HepG2 (cell line): ENCODE measurements around the gene APIP. TPM values are rescaled to one million over a fixed set of nuclear protein-coding genes. Genes with fewer than 3 reads are reported as not detected.

Source experiments
- GLMP ChIP-seq: sonication (generic); formaldehyde crosslinking; IDR thresholded peaks from 2 replicates; pipeline ENCODE4 v1.9.0; 2021; ENCODE audit warnings: missing genetic modification reagents, mild to moderate bottlenecking, borderline replicate concordance
- KAT8 ChIP-seq: IDR thresholded peaks from 2 replicates; pipeline ENCODE4 v1.6.1; 2016; ENCODE audit warnings: missing genetic modification reagents, missing compliant biosample characterization
- KLF11 ChIP-seq: IDR thresholded peaks from 2 replicates; pipeline ENCODE4 v1.6.1; 2016; ENCODE audit warnings: missing compliant biosample characterization
- MXD1 ChIP-seq: sonication (generic); formaldehyde crosslinking; IDR thresholded peaks from 2 replicates; pipeline ENCODE4 v1.4.0; 2020; ENCODE audit warnings: mild to moderate bottlenecking, missing genetic modification reagents
- PHF21A ChIP-seq: sonication (generic); formaldehyde crosslinking; IDR thresholded peaks from 2 replicates; pipeline ENCODE4 v1.5.0; 2020; ENCODE audit warnings: mild to moderate bottlenecking, missing genetic modification reagents
- POLR2AphosphoS5 ChIP-seq: IDR thresholded peaks from 2 replicates; pipeline ENCODE4 v1.6.1; 2012; ENCODE audit warnings: low read depth, low read length
- RBM39 ChIP-seq: fragments of 200-400 bp; formaldehyde crosslinking; IDR thresholded peaks from one replicate; pipeline ENCODE4 v1.6.1; 2018; ENCODE audit warnings: antibody characterized with exemption, mild to moderate bottlenecking, low read depth, low read length; ENCODE audit not compliant: poor library complexity, severe bottlenecking
- ZBTB33 ChIP-seq: sonication (generic); formaldehyde crosslinking; IDR thresholded peaks from 2 replicates; pipeline ENCODE4 v1.4.0; 2020; ENCODE audit warnings: missing genetic modification reagents
- ZFYVE20 ChIP-seq: sonication (generic); formaldehyde crosslinking; IDR thresholded peaks from 2 replicates; pipeline ENCODE4 v1.8.0; 2023; ENCODE audit warnings: low read depth, mild to moderate bottlenecking, moderate library complexity, missing genetic modification reagents, borderline replicate concordance
- ZNF232 ChIP-seq: sonication (generic); formaldehyde crosslinking; IDR thresholded peaks from 2 replicates; pipeline ENCODE4 v1.4.0; 2020; ENCODE audit warnings: missing genetic modification reagents, borderline replicate concordance
- ZNF709 ChIP-seq: sonication (generic); formaldehyde crosslinking; IDR thresholded peaks from 2 replicates; pipeline ENCODE4 v1.5.0; 2020; ENCODE audit warnings: mild to moderate bottlenecking, missing genetic modification reagents
- polyA plus RNA-seq, 8 experiments: library from polyadenylated mRNA; depleted of rRNA in 3 of 8; stranded (reverse) in 7 of 8; unstranded in 1 of 8; fragments of >200 nt; fragmentation: Illumina TruSeq in 4 of 8; extraction: Trizol in 4 of 8; gene quantifications; 2 replicates each; pipeline versions ENCODE4 v1.2.1 to v1.2.3, GENCODE V29; 2011 to 2016; ENCODE audit warnings: low read depth in 4 of 8, missing spikeins in 1 of 8, mixed read lengths in 1 of 8; ENCODE audit not compliant: insufficient read depth in 1 of 8
- total RNA-seq, 5 experiments: library from RNA; depleted of rRNA; stranded (reverse); fragments of >200 nt; fragmentation: Illumina TruSeq; extraction: Trizol; gene quantifications; 2 replicates each; pipeline ENCODE4 v1.2.3, GENCODE V29; 2016; ENCODE audit warnings: low read depth in 1 of 5
- TF ChIP-seq, protein P1 (sequence below), 2 experiments: sonication (generic) in 1 of 2; formaldehyde crosslinking in 1 of 2; IDR thresholded peaks; 2 replicates each; pipeline versions ENCODE4 v1.4.0 to v1.6.1; 2016 to 2020; ENCODE audit warnings: borderline replicate concordance in 1 of 2, low read depth in 1 of 2, mild to moderate bottlenecking in 1 of 2, missing genetic modification reagents in 1 of 2
- TF ChIP-seq, protein P2 (sequence below): sonication (generic); formaldehyde crosslinking; IDR thresholded peaks from 2 replicates; pipeline ENCODE4 v1.4.0; 2020; ENCODE audit warnings: mild to moderate bottlenecking, missing genetic modification reagents
- TF ChIP-seq, protein P3 (sequence below): sonication (generic); formaldehyde crosslinking; IDR thresholded peaks from 2 replicates; pipeline ENCODE4 v1.5.1; 2020; ENCODE audit warnings: mild to moderate bottlenecking, missing genetic modification reagents, moderate library complexity
- TF ChIP-seq, protein P4 (sequence below): IDR thresholded peaks from 2 replicates; pipeline ENCODE4 v1.6.1; 2016; ENCODE audit warnings: missing genetic modification reagents, missing compliant biosample characterization

Gene APIP
- total and polyA plus RNA-seq, 2 of the 13 experiments (the other 11 are each of a cell fraction or from before 2014, with no cell fraction given) = 16.9 to 31.0 TPM

DNA sequence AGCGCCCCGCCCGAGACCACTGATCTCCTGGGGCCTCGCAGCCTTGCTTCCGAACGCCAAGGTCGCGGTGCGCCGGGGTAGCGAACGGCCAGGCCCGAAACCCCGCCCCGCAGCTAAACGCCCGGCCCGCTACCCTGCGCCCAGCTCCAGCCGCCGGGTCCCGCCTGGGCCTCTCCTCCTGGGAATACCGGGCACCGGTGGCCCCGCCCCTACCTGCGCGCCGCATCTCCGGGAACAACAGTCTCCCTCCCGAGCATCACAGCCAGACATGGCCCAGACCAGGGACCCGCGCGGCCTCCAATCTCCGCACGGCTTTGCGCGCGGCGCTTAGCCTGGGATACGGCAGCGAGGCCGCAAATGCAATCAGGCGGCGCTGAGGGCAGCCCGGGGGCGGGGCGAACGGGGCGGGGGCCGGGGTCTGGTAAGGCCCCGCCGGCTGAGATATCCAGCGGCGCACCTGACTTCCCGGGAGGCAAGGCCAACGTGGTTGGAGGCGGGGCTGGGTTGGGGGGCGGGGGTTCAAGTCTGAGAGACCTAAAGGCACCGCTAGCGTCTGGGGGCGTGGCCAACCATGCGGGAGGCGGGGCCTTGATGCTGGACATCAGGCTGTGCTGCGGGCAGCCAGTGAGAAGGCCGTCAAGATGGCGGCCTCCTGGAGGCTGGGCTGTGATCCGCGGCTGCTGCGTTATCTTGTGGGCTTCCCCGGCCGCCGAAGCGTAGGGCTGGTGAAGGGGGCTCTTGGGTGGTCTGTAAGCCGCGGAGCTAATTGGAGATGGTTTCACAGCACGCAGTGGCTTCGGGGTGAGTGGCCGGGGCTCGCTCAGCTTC lies at the start of gene APIP, which contains the start of gene PDHX (continued):
- TF ChIP-seq RBM39 (no peak), ZNF709 (peak; percentile 16; the same call in 1 of the 2 replicates), MXD1 (peak; percentile 2; the same call in 1 of the 2 replicates), ZFYVE20 (no peak), KAT8 (CRISPR knock-in tag) (peak; percentile 86), ZNF232 (CRISPR knock-in tag) (0 out of 2 replicates have a peak, but pooled peaks have one; percentile 63), ZBTB33 (CRISPR knock-in tag) (no peak), KLF11 (no peak; the same call in 1 of the 2 replicates), POLR2AphosphoS5 (peak; percentile 84), PHF21A (CRISPR knock-in tag) (peak; percentile 56), GLMP (CRISPR knock-in tag) (no peak)
- TF ChIP-seq, protein P1, sequence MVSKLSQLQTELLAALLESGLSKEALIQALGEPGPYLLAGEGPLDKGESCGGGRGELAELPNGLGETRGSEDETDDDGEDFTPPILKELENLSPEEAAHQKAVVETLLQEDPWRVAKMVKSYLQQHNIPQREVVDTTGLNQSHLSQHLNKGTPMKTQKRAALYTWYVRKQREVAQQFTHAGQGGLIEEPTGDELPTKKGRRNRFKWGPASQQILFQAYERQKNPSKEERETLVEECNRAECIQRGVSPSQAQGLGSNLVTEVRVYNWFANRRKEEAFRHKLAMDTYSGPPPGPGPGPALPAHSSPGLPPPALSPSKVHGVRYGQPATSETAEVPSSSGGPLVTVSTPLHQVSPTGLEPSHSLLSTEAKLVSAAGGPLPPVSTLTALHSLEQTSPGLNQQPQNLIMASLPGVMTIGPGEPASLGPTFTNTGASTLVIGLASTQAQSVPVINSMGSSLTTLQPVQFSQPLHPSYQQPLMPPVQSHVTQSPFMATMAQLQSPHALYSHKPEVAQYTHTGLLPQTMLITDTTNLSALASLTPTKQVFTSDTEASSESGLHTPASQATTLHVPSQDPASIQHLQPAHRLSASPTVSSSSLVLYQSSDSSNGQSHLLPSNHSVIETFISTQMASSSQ (IDR thresholded peaks at IDR 0.05; ENCODE audit: low read depth) = no peak
- TF ChIP-seq, protein P1 (CRISPR knock-in tag; IDR thresholded peaks at IDR 0.05; ENCODE audit: borderline replicate concordance) = 0 out of 2 replicates have a peak, but pooled peaks have one; percentile 34
- TF ChIP-seq, protein P2, sequence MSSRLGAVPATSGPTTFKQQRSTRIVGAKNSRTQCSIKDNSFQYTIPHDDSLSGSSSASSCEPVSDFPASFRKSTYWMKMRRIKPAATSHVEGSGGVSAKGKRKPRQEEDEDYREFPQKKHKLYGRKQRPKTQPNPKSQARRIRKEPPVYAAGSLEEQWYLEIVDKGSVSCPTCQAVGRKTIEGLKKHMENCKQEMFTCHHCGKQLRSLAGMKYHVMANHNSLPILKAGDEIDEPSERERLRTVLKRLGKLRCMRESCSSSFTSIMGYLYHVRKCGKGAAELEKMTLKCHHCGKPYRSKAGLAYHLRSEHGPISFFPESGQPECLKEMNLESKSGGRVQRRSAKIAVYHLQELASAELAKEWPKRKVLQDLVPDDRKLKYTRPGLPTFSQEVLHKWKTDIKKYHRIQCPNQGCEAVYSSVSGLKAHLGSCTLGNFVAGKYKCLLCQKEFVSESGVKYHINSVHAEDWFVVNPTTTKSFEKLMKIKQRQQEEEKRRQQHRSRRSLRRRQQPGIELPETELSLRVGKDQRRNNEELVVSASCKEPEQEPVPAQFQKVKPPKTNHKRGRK (CRISPR knock-in tag) = 0 out of 2 replicates have a peak, but pooled peaks have one; percentile 3
- TF ChIP-seq, protein P3, sequence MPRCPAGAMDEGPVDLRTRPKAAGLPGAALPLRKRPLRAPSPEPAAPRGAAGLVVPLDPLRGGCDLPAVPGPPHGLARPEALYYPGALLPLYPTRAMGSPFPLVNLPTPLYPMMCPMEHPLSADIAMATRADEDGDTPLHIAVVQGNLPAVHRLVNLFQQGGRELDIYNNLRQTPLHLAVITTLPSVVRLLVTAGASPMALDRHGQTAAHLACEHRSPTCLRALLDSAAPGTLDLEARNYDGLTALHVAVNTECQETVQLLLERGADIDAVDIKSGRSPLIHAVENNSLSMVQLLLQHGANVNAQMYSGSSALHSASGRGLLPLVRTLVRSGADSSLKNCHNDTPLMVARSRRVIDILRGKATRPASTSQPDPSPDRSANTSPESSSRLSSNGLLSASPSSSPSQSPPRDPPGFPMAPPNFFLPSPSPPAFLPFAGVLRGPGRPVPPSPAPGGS (CRISPR knock-in tag) = peak; percentile 77
- TF ChIP-seq, protein P4, sequence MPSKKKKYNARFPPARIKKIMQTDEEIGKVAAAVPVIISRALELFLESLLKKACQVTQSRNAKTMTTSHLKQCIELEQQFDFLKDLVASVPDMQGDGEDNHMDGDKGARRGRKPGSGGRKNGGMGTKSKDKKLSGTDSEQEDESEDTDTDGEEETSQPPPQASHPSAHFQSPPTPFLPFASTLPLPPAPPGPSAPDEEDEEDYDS (CRISPR knock-in tag) = peak; percentile 77
